Panc1 (cell line): ENCODE results near the gene ZFP69. TPM values are rescaled to one million over a fixed set of nuclear protein-coding genes. Genes with fewer than 3 reads are reported as not detected.

Source experiments
- ATAC-seq: fragments of 200-7000 bp; cut with Tn5 transposase; 2 replicates; pipeline ENCODE4 v1.9.1; 2020; ENCODE audit warnings: mild to moderate bottlenecking, moderate library complexity
- BruUV-seq: library from RNA; stranded (reverse); fragments of 400-500 nt; replicated peaks from 2 replicates; lab custom pipeline; 2021; lab: Mats Ljungman, UMichigan
- CTCF ChIA-PET: fragments of 300-600 bp; sonication (Branson Sonifier 250); formaldehyde crosslinking; loops from one replicate; lab custom pipeline; 2022; ENCODE audit warnings: antibody characterized with exemption; lab: Charles Lee
- POLR2A ChIA-PET: fragments of 300-600 bp; sonication (Branson Sonifier 250); formaldehyde crosslinking; loops from one replicate; lab custom pipeline; 2022; ENCODE audit warnings: antibody characterized with exemption; lab: Charles Lee
- DNase-seq: peaks from one replicate; pipeline ENCODE4 v3.0.0-alpha.2; 2010; ENCODE audit warnings: low read depth, low spot score
- H3K27ac ChIP-seq: 2 replicates; pipeline ENCODE4 v1.5.1; 2011; ENCODE audit warnings: mild to moderate bottlenecking, low read length, inconsistent platforms
- H3K27me3 ChIP-seq: fragments of 200-500 bp; sonication (Bioruptor generic); 2 replicates; pipeline ENCODE4 v1.6.0; 2014; ENCODE audit warnings: low read length, inconsistent platforms; ENCODE audit not compliant: control insufficient read depth, insufficient read depth
- H3K36me3 ChIP-seq: fragments of 200-500 bp; sonication (Bioruptor generic); 2 replicates; pipeline ENCODE4 v1.5.1; 2014; ENCODE audit warnings: inconsistent platforms, mild to moderate bottlenecking, low read length, moderate library complexity; ENCODE audit not compliant: control insufficient read depth, insufficient read depth
- H3K4me1 ChIP-seq: 2 replicates; pipeline ENCODE4 v1.5.1; 2011; ENCODE audit warnings: inconsistent platforms, mild to moderate bottlenecking, low read length, moderate library complexity; ENCODE audit not compliant: control insufficient read depth, insufficient read depth
- H3K4me3 ChIP-seq, 2 experiments: 2 replicates each; pipeline ENCODE4 v1.5.1; 2011 to 2012; ENCODE audit warnings: low read depth in 2 of 2, low read length in 2 of 2, mild to moderate bottlenecking in 2 of 2, inconsistent platforms in 1 of 2, moderate library complexity in 1 of 2
- H3K9me3 ChIP-seq: fragments of 200-500 bp; sonication (Bioruptor generic); 2 replicates; pipeline ENCODE4 v1.5.1; 2014; ENCODE audit warnings: low read depth, mild to moderate bottlenecking, inconsistent platforms, low read length, moderate library complexity; ENCODE audit not compliant: control insufficient read depth, insufficient read depth
- POLR2AphosphoS5 ChIP-seq: IDR thresholded peaks from 2 replicates; pipeline ENCODE4 v1.6.1; 2012; ENCODE audit warnings: mild to moderate bottlenecking, low read depth, low read length, moderate library complexity
- SIN3A ChIP-seq: IDR thresholded peaks from 2 replicates; pipeline ENCODE4 v1.6.1; 2012; ENCODE audit warnings: low read depth, mild to moderate bottlenecking, low read length, moderate library complexity, borderline replicate concordance; ENCODE audit not compliant: insufficient read depth
- TCF7L2 ChIP-seq: IDR thresholded peaks from 2 replicates; pipeline ENCODE4 v1.6.1; 2011; ENCODE audit warnings: mild to moderate bottlenecking, low read depth, low read length, inconsistent platforms
- in situ Hi-C: cut with HindIII; loops from 2 replicates; pipeline ENCODE4 v1.10.0; 2016; ENCODE audit warnings: low sequenced_read_pairs, low pct_unique_long_range_greater_than_20kb
- intact Hi-C: fragments of 100-400 bp; cut with micrococcal nuclease; formaldehyde crosslinking; loops from one replicate; pipeline ENCODE4 v1.10.0; 2022; ENCODE audit not compliant: unreplicated experiment
- total RNA-seq: library from RNA; stranded (reverse); gene quantifications from one replicate; pipeline ENCODE4 v1.2.1, GENCODE V29; 2021; ENCODE audit not compliant: unreplicated experiment
- TF ChIP-seq, protein P1 (sequence below), 2 experiments: IDR thresholded peaks; 2 replicates each; pipeline ENCODE4 v1.6.1; 2011 to 2012; ENCODE audit warnings: low read depth in 2 of 2, control low read depth in 1 of 2, low read length in 1 of 2, mild to moderate bottlenecking in 1 of 2, moderate library complexity in 1 of 2; ENCODE audit not compliant: insufficient read depth in 1 of 2
- TF ChIP-seq, protein P2 (sequence below): fragments of 450-650 bp; IDR thresholded peaks from 2 replicates; pipeline ENCODE4 v1.5.1; 2017; ENCODE audit warnings: mild to moderate bottlenecking

Gene ZFP69
- total RNA-seq, 1 experiment from 2014 or later, result 6.4 TPM

DNA sequence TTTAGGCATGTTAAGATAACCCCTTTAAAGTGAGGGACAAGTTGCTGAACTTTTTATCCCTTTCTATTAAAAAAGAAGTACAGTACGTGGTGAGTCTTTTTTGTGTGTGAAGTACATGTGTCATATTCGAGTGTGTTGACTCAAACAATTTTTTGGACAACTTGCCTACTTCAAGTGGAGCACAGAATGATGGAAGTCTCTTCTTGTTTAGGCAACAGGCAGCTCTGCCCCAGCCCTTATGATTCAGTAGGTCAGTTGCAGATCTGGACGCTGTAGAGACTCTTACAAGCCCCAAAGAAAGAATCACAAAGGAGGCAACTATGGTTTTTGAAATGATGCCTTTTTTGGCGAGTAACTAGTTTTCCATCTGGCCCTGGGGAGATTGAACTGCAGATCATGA is 41.2 kb upstream of the ZFP69 start:
- TF ChIP-seq SIN3A, result no peak
- TF ChIP-seq, protein P1, sequence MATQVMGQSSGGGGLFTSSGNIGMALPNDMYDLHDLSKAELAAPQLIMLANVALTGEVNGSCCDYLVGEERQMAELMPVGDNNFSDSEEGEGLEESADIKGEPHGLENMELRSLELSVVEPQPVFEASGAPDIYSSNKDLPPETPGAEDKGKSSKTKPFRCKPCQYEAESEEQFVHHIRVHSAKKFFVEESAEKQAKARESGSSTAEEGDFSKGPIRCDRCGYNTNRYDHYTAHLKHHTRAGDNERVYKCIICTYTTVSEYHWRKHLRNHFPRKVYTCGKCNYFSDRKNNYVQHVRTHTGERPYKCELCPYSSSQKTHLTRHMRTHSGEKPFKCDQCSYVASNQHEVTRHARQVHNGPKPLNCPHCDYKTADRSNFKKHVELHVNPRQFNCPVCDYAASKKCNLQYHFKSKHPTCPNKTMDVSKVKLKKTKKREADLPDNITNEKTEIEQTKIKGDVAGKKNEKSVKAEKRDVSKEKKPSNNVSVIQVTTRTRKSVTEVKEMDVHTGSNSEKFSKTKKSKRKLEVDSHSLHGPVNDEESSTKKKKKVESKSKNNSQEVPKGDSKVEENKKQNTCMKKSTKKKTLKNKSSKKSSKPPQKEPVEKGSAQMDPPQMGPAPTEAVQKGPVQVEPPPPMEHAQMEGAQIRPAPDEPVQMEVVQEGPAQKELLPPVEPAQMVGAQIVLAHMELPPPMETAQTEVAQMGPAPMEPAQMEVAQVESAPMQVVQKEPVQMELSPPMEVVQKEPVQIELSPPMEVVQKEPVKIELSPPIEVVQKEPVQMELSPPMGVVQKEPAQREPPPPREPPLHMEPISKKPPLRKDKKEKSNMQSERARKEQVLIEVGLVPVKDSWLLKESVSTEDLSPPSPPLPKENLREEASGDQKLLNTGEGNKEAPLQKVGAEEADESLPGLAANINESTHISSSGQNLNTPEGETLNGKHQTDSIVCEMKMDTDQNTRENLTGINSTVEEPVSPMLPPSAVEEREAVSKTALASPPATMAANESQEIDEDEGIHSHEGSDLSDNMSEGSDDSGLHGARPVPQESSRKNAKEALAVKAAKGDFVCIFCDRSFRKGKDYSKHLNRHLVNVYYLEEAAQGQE (IDR thresholded peaks at IDR 0.05; ENCODE audit: insufficient read depth in 1 of 2, low read depth in 2 of 2, low read length in 1 of 2), result no peak
- no peak for TF ChIP-seq TCF7L2
- TF ChIP-seq, protein P2, sequence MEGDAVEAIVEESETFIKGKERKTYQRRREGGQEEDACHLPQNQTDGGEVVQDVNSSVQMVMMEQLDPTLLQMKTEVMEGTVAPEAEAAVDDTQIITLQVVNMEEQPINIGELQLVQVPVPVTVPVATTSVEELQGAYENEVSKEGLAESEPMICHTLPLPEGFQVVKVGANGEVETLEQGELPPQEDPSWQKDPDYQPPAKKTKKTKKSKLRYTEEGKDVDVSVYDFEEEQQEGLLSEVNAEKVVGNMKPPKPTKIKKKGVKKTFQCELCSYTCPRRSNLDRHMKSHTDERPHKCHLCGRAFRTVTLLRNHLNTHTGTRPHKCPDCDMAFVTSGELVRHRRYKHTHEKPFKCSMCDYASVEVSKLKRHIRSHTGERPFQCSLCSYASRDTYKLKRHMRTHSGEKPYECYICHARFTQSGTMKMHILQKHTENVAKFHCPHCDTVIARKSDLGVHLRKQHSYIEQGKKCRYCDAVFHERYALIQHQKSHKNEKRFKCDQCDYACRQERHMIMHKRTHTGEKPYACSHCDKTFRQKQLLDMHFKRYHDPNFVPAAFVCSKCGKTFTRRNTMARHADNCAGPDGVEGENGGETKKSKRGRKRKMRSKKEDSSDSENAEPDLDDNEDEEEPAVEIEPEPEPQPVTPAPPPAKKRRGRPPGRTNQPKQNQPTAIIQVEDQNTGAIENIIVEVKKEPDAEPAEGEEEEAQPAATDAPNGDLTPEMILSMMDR, result no peak
- TF ChIP-seq POLR2AphosphoS5, result no peak
- ChIA-PET CTCF (interaction anchor here (0.6 kb wide), 1 partner anchor 284 kb away, joined by 3 read pairs; no protein-coding TSS in a partner anchor), POLR2A (no interaction called here)
- no peaks in the 10 kb centered on the region for H3K36me3 ChIP-seq
- no peaks in the 10 kb centered on the region for H3K9me3 ChIP-seq
- H3K27me3 ChIP-seq, result no peaks in the 10 kb centered on the region
- no peak overlapping the region for H3K27ac ChIP-seq
- ATAC-seq (no peak), DNase-seq (no peak)
- BruUV-seq, result no TSS peak
- no peak overlapping the region for H3K4me3 ChIP-seq
- in situ Hi-C loops (no loop called here), intact Hi-C loops (no loop called here)
- no peaks in the 10 kb centered on the region for H3K4me1 ChIP-seq

DNA sequence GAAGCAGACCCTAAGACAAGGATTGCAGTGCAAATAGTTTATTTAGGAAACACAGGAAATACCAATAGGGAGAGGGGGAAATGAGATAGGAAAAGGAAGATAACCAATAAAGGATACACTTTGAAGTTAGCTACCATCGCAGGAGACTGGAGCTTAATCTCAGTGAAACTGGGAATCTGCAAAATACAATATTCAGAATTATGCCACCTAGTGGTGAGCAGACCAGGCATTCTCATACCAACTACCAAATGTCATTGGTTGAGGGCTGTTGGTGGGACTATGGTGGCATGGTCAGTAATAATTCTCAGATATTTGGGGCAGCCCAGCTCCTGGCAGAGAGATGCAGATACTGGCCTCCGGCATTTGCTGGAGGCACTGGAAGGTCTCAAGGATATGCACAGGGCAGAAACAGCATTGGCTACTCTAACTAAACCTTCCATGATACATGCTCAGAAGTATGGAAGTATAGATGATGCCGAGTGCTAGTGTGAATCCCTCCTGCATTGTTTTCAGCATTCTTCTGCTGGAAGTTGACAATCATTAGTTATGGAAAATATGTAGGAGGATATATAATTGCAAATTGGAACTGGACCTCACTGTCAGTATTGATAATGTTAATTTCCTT is 38.6 kb upstream of the ZFP69 start:
- Histone ChIP-seq H3K4me1 (no peaks in the 10 kb centered on the region), H3K36me3 (no peaks in the 10 kb centered on the region), H3K4me3 (no peak overlapping the region), H3K27ac (no peak overlapping the region), H3K27me3 (no peaks in the 10 kb centered on the region), H3K9me3 (no peaks in the 10 kb centered on the region)
- in situ Hi-C loops, result no loop called here
- intact Hi-C loops, result no loop called here
- DNase-seq (no peak), ATAC-seq (peak; percentile 80)
- CTCF ChIA-PET, result interaction anchor here (0.6 to 1.2 kb wide), 6 partner anchors 13 to 305 kb away, joined by 3 to 8 read pairs (median 4); no protein-coding TSS in a partner anchor
- BruUV-seq, result no TSS peak
- TF ChIP-seq, protein P2, result peak; percentile 82
- TF ChIP-seq TCF7L2, result no peak
- POLR2A ChIA-PET, result interaction anchor here (0.6 kb wide), 1 partner anchor 208 kb away, joined by 7 read pairs; no protein-coding TSS in a partner anchor
